GM23248 (cell line): Measurements from ENCODE around the gene CROCC2. TPM values are rescaled to one million over a fixed set of nuclear protein-coding genes. Genes with fewer than 3 reads are reported as not detected.

ENCODE experiments used
- DNase-seq: peaks from one replicate; pipeline ENCODE4 v3.0.0-alpha.2; 2015
- H2AFZ ChIP-seq: fragments of 200-600 bp; sonication (generic); 2 replicates; pipeline ENCODE4 v1.6.1; 2016; ENCODE audit warnings: antibody characterized with exemption
- H3F3A ChIP-seq: fragments of 200-600 bp; sonication (generic); 2 replicates; pipeline ENCODE4 v1.6.1; 2016; ENCODE audit warnings: mild to moderate bottlenecking, antibody characterized with exemption, mixed run types; ENCODE audit not compliant: insufficient read depth
- H3K27ac ChIP-seq: fragments of 200-600 bp; sonication (generic); 2 replicates; pipeline ENCODE4 v1.5.1; 2016; ENCODE audit warnings: mild to moderate bottlenecking
- H3K27me3 ChIP-seq: fragments of 200-600 bp; sonication (generic); replicated peaks from 2 replicates; pipeline ENCODE4 v1.6.1; 2016; ENCODE audit warnings: mild to moderate bottlenecking; ENCODE audit not compliant: insufficient read depth
- H3K36me3 ChIP-seq: fragments of 200-600 bp; sonication (generic); 2 replicates; pipeline ENCODE4 v1.6.1; 2016; ENCODE audit warnings: low read depth, mild to moderate bottlenecking
- H3K4me1 ChIP-seq: fragments of 200-600 bp; sonication (generic); 2 replicates; pipeline ENCODE4 v1.6.1; 2016; ENCODE audit warnings: mild to moderate bottlenecking; ENCODE audit not compliant: insufficient read depth
- H3K4me2 ChIP-seq: fragments of 200-600 bp; sonication (generic); one replicate; pipeline ENCODE4 v1.6.1; 2016; ENCODE audit warnings: mild to moderate bottlenecking; ENCODE audit not compliant: unreplicated experiment
- H3K4me3 ChIP-seq: fragments of 200-600 bp; sonication (generic); 2 replicates; pipeline ENCODE4 v1.5.1; 2016; ENCODE audit warnings: mild to moderate bottlenecking
- H3K79me2 ChIP-seq: fragments of 200-600 bp; sonication (generic); 2 replicates; pipeline ENCODE4 v1.6.1; 2016; ENCODE audit warnings: mild to moderate bottlenecking; ENCODE audit not compliant: insufficient read depth
- H3K9ac ChIP-seq: fragments of 200-600 bp; sonication (generic); 2 replicates; pipeline ENCODE4 v1.6.1; 2016; ENCODE audit warnings: mild to moderate bottlenecking
- H3K9me2 ChIP-seq: fragments of 200-600 bp; sonication (generic); 2 replicates; pipeline ENCODE4 v1.6.1; 2016; ENCODE audit warnings: mixed run types, mild to moderate bottlenecking, moderate library complexity; ENCODE audit not compliant: insufficient read depth
- H3K9me3 ChIP-seq: fragments of 200-600 bp; sonication (generic); one replicate; pipeline ENCODE4 v1.6.1; 2017; ENCODE audit warnings: low read depth
- H4K20me1 ChIP-seq: fragments of 200-600 bp; sonication (generic); 2 replicates; pipeline ENCODE4 v1.6.0; 2016; ENCODE audit not compliant: insufficient read depth
- EZH2 ChIP-seq: fragments of 200-600 bp; sonication (generic); IDR thresholded peaks from 2 replicates; pipeline ENCODE4 v1.6.1; 2018; ENCODE audit warnings: antibody characterized with exemption, mild to moderate bottlenecking; ENCODE audit not compliant: insufficient read depth, poor library complexity, severe bottlenecking
- EZH2phosphoT487 ChIP-seq: fragments of 200-600 bp; sonication (generic); IDR thresholded peaks from 2 replicates; pipeline ENCODE4 v1.6.1; 2018; ENCODE audit warnings: antibody characterized with exemption, moderate library complexity, mild to moderate bottlenecking, low read depth; ENCODE audit not compliant: insufficient read depth
- WGBS, 2 experiments: methylation state at CpG; one replicate each; pipeline ENCODE4 v1.1.6; 2015 to 2017; ENCODE audit warnings: low lambda C conversion rate in 2 of 2, low coverage in 1 of 2; ENCODE audit errors: missing lambda C conversion rate in 2 of 2; 5-methylcytosine and 5-hydroxymethylcytosine counted together
- in situ Hi-C: fragments of 300-500 bp; cut with MboI; formaldehyde crosslinking; loops from 2 replicates; pipeline ENCODE4 v1.15.0; 2020
- polyA plus RNA-seq: library from polyadenylated mRNA; unstranded; fragments of >200 nt; fragmentation: Nextera tagmentation; extraction: Ambion mirVana; gene quantifications from 2 replicates; pipeline ENCODE4 v1.2.1, GENCODE V29; 2016
- total RNA-seq: library from RNA; depleted of rRNA; stranded (reverse); fragments of >200 nt; shearing (Covaris generic); gene quantifications from 2 replicates; pipeline ENCODE4 v1.2.3, GENCODE V29; 2014

Gene CROCC2
- total and polyA plus RNA-seq, 2 experiments from 2014 or later = under 0.01 TPM; not detected in 1

- Histone ChIP-seq H3K4me2 (no peak overlapping the region), H3K79me2 (no peaks in the 10 kb centered on the region), H3K4me3 (no peak overlapping the region), H3K4me1 (no peaks in the 10 kb centered on the region), H3K9ac (no peak overlapping the region), H3K9me2 (no peaks in the 10 kb centered on the region), H3K36me3 (no peaks in the 10 kb centered on the region), H3K27me3 (peaks cover 8% of the 10 kb centered on the region), H3K9me3 (no peaks in the 10 kb centered on the region), H4K20me1 (no peaks in the 10 kb centered on the region), H2AFZ (no peak overlapping the region), H3K27ac (no peak overlapping the region), H3F3A (no peaks in the 10 kb centered on the region)
- DNase-seq = no peak
- TF ChIP-seq EZH2phosphoT487 = no peak
- TF ChIP-seq EZH2 = no peak
- in situ Hi-C loops = no loop called here
- 66 to 77% methylated on average over 2 of the region's 2 CpGs for WGBS, 2 experiments
Measured at GRCh38 chr2:240861547-240861946, 44.6 kb upstream of the CROCC2 start.

- WGBS, 2 experiments = 67 to 72% methylated on average over 3 of the region's 3 CpGs
- TF ChIP-seq EZH2phosphoT487 = no peak
- TF ChIP-seq EZH2 = no peak
- Histone ChIP-seq H3K9ac (no peak overlapping the region), H3K79me2 (no peaks in the 10 kb centered on the region), H3K9me3 (no peaks in the 10 kb centered on the region), H3K4me2 (no peak overlapping the region), H3K4me1 (no peaks in the 10 kb centered on the region), H2AFZ (no peak overlapping the region), H3K4me3 (no peak overlapping the region), H3K36me3 (no peaks in the 10 kb centered on the region), H3K27me3 (peaks cover 8% of the 10 kb centered on the region), H3F3A (no peaks in the 10 kb centered on the region), H3K27ac (no peak overlapping the region), H4K20me1 (no peaks in the 10 kb centered on the region), H3K9me2 (no peaks in the 10 kb centered on the region)
- in situ Hi-C loops = no loop called here
- no peak for DNase-seq
Measured at GRCh38 chr2:240864475-240864874, 41.7 kb upstream of the CROCC2 start.

- H3K9me2 ChIP-seq = no peaks in the 10 kb centered on the region
- H3K4me3 ChIP-seq = no peak overlapping the region
- no peak for TF ChIP-seq EZH2phosphoT487
- no peak for TF ChIP-seq EZH2
- WGBS, 2 experiments = 62 to 74% methylated on average over 5 of the region's 5 CpGs
- H3K36me3 ChIP-seq = no peaks in the 10 kb centered on the region
- H3K27ac ChIP-seq = no peak overlapping the region
- H3K9me3 ChIP-seq = no peaks in the 10 kb centered on the region
- H3F3A ChIP-seq = no peaks in the 10 kb centered on the region
- no peaks in the 10 kb centered on the region for H3K79me2 ChIP-seq
- H3K27me3 ChIP-seq = peaks cover 8% of the 10 kb centered on the region
- H2AFZ ChIP-seq = no peak overlapping the region
- no peaks in the 10 kb centered on the region for H4K20me1 ChIP-seq
- in situ Hi-C loops = no loop called here
- no peak for DNase-seq
- H3K4me2 ChIP-seq = no peak overlapping the region
- H3K4me1 ChIP-seq = no peaks in the 10 kb centered on the region
- no peak overlapping the region for H3K9ac ChIP-seq
Measured at GRCh38 chr2:240865391-240865790, 40.7 kb upstream of the CROCC2 start.

- Histone ChIP-seq H4K20me1 (no peaks in the 10 kb centered on the region), H3K27me3 (peaks cover 8% of the 10 kb centered on the region), H3K9ac (no peak within 1 kb of the TSS), H3K36me3 (no peaks in the 10 kb centered on the region), H3K9me3 (no peaks in the 10 kb centered on the region), H3K27ac (no peak within 1 kb of the TSS), H2AFZ (no peak within 1 kb of the TSS), H3K9me2 (no peaks in the 10 kb centered on the region), H3K79me2 (no peaks in the 10 kb centered on the region), H3F3A (no peaks in the 10 kb centered on the region), H3K4me1 (no peaks in the 10 kb centered on the region), H3K4me2 (no peak within 1 kb of the TSS), H3K4me3 (no peak within 1 kb of the TSS)
- TF ChIP-seq EZH2phosphoT487 (no peak), EZH2 (no peak)
- in situ Hi-C loops = no loop called here
- 58 to 63% methylated on average over 18 to 21 of the region's 21 CpGs for WGBS, 2 experiments
- DNase-seq = peak; percentile 32
Measured at GRCh38 chr2:240868286-240869108, 37.6 kb upstream of the CROCC2 start, which contains the start of gene AGXT. Gene AGXT (plus strand): TSS chr2:240868824. CDS start chr2:240868866, 42 bp downstream.
